GM18951 (cell line): ENCODE results near the gene CACNG6.
"Not testable (repeated sequence)": the region's sequence is repeated elsewhere in the genome, so short reads cannot be mapped to it uniquely, and the experiment has no call there.

Experiments
- POLR2A ChIP-seq: IDR thresholded peaks from 4 replicates; pipeline ENCODE4 v1.6.1; 2011; ENCODE audit warnings: mild to moderate bottlenecking; ENCODE audit not compliant: insufficient read length, insufficient read depth; ENCODE audit errors: extremely low read depth
- in situ Hi-C: fragments of 300-500 bp; cut with MboI; formaldehyde crosslinking; loops from one replicate; pipeline ENCODE4 v1.12.0; 2022; ENCODE audit warnings: low sequenced_read_pairs, mixed read lengths, inconsistent platforms; ENCODE audit not compliant: unreplicated experiment

The CACNG6 gene, protein sequence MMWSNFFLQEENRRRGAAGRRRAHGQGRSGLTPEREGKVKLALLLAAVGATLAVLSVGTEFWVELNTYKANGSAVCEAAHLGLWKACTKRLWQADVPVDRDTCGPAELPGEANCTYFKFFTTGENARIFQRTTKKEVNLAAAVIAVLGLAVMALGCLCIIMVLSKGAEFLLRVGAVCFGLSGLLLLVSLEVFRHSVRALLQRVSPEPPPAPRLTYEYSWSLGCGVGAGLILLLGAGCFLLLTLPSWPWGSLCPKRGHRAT

GRCh38 chr19:53991224-53992113 lies at the start of gene CACNG6:
Gene CACNG6, plus strand, starts transcription at chr19:53991637. Its CDS starts 1,241 bp downstream, at chr19:53992878.
- no peak for TF ChIP-seq POLR2A
- in situ Hi-C loops, result no loop called here

- TF ChIP-seq POLR2A, result no peak
- in situ Hi-C loops, result no loop called here
Observed at GRCh38 chr19:53942001-53942786, 49.2 kb upstream of the CACNG6 start.

DNA sequence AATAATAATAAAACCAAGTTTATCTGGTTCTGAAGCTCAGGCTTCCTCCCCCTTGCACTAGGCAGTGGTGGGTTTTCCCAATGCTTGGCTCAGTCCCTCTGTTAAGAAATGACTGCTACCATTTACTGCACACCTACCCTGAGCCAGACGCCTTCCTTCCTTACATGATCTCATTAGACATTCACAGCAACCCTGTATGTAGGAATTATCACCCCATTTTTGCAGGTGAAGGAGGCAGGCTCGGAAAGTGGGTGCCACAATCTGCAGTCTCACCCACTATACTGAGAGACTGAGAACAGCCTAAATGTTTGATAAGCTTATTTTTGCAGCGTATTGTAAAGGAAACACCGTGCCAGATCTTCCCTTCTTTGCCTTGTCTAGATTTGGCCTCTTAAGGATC lies 47.0 kb upstream of the CACNG6 start:
- in situ Hi-C loops, result no loop called here
- no peak for TF ChIP-seq POLR2A

DNA sequence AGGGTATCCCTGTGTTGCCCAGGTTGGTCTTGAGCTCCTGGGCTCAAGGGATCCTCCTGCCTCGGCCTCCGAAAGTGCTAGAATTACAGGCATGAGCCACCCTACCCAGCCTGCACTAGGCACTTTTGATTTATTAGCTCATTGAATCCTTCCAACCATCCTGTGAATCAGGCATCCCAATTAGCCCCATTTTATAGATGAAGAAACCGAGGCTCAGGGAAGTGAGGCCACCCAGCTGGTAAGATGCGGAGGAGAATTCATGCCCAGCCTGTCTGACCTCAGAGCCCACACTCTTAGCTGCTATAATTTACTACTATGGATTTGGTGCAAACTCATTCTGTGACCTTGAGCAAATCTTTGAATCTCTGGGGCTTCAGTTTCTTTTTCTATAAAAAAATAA lies 46.5 kb upstream of the CACNG6 start:
- in situ Hi-C loops, result no loop called here
- TF ChIP-seq POLR2A, result no peak

- no peak for TF ChIP-seq POLR2A
- in situ Hi-C loops, result no loop called here
Observed at GRCh38 chr19:53945441-53945840, 46.0 kb upstream of the CACNG6 start.

GRCh38 chr19:53945998-53946397 lies 45.4 kb upstream of the CACNG6 start:
- no peak for TF ChIP-seq POLR2A
- in situ Hi-C loops, result no loop called here

DNA sequence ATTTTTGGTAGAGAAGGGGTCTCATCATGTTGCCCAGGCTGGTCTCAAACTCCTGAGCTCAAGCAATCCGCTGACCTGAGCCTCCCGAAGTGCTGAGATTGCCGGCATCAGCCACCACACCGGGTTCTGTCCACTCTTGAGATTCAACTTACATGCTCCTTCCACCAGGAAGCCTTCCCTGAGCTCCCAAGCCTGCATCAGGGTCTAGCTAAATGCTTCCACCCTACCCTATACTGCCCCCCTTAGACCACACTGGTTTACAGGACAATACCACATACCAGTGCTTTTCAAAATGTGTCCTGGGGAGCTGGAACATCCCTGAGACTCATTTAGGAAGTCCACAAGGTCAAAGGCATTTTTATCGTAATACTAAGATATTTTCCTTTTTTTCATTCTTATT lies 43.8 kb upstream of the CACNG6 start:
- no peak for TF ChIP-seq POLR2A
- in situ Hi-C loops, result no loop called here

- in situ Hi-C loops, result not testable (repeated sequence)
Observed at GRCh38 chr19:53948611-53949010, 42.8 kb upstream of the CACNG6 start.

- TF ChIP-seq POLR2A, result no peak
- in situ Hi-C loops, result no loop called here
Observed at GRCh38 chr19:53951436-53951835, 40.0 kb upstream of the CACNG6 start.

DNA sequence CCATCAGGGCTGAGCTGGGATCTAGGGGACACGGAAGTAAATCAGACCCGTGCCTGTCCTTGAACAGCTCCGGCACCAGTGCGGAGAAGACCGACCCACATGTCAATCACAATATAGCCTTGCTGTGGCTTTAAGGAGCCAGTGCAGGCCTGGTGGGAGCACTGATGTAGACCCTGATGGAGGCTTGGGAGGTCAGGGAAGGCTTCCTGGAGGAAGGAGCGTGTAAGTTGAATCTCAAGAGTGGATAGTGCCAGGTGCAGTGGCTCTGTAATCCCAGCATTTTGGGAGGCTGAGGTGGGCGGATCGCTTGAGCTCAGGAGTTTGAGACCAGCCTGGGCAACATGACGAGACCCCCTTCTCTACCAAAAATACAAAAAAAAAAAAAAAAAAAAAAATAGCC lies 39.5 kb upstream of the CACNG6 start:
- in situ Hi-C loops, result no loop called here
- TF ChIP-seq POLR2A, result no peak

DNA sequence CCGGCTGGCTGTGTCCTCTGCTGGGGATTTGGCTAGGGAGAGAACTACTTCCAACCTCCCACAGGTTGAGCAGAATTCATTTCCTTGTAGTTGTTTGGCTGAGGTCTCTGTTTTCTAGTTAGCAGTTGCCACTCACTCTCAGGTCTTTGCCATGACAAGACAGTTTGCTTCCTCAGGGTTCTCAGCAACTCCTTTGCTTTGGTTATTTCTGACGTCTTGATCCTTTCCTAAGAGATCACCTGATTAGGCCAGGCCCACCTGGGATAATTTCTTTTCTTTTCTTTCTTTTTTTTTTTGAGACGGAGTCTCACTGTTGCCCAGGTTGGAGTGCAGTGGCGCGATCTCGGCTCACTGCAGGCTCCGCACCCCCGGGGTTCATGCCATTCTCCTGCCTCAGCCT lies 38.1 kb upstream of the CACNG6 start:
- in situ Hi-C loops, result no loop called here
- TF ChIP-seq POLR2A, result no peak

- no peak for TF ChIP-seq POLR2A
- in situ Hi-C loops, result no loop called here
Observed at GRCh38 chr19:53957448-53958167, 33.8 kb upstream of the CACNG6 start.

DNA sequence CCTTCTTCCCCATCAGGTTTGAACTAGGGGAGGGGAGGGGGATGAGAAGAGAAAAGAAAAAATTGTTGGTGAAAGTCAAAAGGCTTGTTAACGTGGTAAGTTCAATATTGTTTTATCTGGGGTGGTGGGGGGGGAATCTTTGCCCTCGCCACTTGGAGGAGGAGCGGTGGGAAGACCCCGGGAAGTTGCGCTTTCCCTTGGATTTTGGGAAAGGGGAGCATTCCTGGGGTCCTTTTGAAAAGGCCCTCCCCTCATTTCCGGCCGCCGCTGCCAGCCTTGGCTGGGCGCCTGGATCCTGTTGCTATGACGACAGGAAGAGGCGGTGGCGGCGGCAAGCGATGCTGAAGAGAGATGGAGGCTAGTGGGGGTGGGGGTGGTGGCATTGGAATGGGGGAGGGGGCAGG lies 33.3 kb upstream of the CACNG6 start:
- in situ Hi-C loops, result no loop called here
- no peak for TF ChIP-seq POLR2A
